NCI-H146 treated with DMSO at 0.1 percent for 48 hours (cell line): Measurements from ENCODE around the gene SLC5A10.
"Not testable (repeated sequence)": the region's sequence is repeated elsewhere in the genome, so short reads cannot be mapped to it uniquely, and the experiment has no call there.

Experiments used
- DNase-seq: peaks from one replicate; lab custom pipeline; 2025; ENCODE audit not compliant: unreplicated experiment; lab: John Stamatoyannopoulos, UW

SLC5A10 gene

DNA sequence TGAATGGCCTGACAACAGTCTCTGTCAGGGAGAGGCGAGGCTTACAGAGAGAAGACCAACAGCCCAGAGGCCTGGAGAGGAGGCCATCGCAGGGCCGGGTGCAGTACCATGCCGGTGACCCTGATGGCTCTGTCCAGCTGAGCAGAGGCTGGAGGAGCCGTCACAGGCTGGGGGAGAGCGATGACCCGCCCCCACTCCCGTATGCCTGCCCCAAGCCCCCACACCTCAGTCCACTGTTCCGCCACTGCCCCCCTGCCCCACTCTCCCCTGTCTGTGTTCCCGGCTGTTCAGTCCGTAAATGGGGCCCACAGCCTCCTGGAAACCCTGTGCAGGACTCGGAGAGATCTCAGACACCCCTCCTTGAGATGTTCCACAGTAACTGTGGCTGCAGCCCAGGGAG is 65.4 kb downstream of the SLC5A10 start:
- DNase-seq = no peak

GRCh38 chr17:19017804-19018599 is 66.0 kb downstream of the SLC5A10 start:
- no peak for DNase-seq

DNA sequence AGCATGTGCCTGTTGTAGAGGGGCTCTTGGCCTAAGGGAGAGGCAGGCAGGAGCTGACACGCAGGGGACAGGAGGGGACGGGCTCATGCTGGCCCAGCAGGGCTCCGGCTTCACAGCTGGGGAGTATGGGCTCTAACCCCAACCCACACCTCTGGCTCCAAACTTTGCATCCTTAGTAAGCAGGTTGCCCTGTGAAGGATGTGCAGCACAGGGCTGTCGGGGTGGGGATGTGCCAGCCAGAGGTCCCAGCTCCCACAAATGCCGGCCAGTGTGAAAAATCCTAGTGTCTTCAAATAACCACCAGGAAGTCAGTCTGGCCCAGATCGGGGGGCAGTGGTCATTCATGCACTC is 66.6 kb downstream of the SLC5A10 start:
- DNase-seq = no peak

DNA sequence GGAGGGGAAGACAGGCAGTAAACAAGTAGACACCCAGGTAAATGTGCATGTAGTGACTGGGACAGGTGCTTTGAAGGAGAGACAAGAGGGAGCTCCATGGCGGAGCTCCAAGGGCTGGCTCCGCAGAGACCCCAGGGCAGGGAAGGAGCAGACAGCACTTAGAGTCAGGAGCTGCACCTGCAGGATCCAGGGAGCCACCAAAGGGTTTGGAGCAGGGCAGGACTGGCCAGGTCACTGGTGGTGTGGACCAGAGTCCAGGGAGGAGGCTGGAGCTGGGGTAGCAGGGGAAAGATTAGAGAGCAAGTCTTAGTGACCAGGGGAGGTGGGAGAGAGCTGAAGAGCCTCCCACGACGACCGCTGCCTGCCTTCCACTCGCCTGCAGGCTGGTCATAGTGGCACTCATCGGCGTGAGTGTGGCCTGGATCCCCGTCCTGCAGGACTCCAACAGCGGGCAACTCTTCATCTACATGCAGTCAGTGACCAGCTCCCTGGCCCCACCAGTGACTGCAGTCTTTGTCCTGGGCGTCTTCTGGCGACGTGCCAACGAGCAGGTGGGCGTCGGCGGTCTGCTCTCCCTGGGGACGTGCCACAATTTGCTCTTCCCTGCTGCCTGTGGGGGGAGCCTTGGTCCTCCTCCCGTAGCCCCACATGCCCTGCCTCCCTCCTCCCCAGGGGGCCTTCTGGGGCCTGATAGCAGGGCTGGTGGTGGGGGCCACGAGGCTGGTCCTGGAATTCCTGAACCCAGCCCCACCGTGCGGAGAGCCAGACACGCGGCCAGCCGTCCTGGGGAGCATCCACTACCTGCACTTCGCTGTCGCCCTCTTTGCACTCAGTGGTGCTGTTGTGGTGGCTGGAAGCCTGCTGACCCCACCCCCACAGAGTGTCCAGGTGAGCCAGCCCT is 67.3 kb downstream of the SLC5A10 start:
- DNase-seq = no peak

DNA sequence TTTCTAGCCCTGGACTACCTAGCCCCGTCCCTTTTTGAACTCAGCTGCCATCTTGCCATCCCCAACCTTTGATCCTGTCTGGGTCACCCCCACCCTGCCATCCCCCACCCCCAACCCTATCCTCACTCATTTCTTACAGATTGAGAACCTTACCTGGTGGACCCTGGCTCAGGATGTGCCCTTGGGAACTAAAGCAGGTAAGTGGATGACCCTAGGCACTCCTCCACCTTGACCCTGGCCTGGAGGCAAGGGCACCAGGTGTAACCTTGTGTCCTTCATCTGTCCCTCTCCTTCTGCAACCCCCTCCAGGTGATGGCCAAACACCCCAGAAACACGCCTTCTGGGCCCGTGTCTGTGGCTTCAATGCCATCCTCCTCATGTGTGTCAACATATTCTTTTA is 68.1 kb downstream of the SLC5A10 start:
- DNase-seq = no peak

DNA sequence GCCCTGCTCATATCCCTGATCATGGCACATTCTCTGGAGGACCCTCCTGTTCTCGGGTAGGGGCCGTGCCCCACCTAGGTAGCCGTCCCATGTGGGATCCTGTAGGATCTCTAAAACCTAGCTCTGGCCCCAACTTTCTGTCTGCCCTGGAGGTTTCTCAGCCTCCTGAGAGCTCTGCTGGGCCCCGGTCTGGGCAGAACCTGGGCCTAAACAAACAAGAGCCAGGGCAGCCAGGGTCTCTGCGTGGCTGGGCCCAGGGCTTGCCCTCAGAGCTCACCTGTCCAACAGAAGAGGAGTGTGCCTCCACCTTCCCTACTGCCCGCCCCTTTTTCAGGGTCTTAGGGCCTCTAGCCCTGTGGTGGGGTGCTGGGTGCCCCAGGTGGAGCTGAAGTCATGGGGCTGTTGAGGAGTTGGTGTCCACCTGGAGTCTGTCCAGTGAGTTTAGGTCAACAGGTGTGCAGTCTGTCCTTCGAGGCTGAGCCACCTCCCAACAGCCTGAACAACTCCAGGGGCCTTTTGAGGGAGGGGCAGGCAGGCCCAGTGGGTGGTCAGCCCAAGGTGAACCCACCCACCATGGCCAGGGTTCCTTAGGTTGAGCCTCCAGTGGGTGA is 69.2 kb downstream of the SLC5A10 start:
- DNase-seq = not testable (repeated sequence)

DNA sequence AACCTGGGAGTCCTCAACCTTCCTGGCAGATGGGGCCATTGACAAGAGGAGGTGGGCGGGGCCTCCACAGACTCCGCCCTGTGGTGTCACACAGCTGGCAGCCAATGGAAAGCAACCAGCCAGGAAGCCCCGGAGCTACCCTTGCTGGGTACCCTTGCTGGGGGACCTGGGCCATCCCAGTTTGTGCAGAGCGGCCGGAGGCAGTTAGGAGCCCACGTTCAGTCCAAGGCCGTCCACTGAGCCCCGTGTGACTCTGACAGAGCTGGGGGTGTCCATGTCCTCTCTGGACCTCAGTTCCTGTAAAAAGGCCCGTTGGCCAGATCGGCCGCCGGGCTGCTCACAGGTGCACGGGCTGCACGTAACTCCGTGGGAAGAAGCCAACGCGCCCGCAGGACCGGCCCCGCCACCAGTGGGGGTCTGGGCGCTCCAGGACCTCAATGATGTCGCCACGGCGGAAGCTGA is 69.7 kb downstream of the SLC5A10 start:
- no peak for DNase-seq

DNA sequence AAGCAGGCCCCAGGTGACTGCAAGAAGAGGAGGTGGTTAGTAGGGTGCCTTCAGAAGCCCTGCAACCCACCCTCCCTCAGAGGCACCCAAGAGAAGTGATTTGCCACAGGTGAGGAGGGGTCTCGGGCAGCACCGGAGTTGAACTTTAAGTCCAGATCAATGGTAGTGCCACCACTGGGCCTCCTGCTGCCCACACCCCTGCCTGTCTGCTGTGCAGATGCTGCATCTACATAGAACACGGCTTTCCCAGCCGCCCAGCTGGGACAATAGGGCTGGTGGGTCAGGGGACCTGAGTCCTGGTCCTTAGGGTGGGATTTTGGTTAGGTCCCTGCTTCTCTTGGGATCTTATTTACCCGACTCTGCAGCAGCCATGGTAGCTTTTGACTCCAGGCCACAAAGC is 70.2 kb downstream of the SLC5A10 start:
- DNase-seq = no peak

DNA sequence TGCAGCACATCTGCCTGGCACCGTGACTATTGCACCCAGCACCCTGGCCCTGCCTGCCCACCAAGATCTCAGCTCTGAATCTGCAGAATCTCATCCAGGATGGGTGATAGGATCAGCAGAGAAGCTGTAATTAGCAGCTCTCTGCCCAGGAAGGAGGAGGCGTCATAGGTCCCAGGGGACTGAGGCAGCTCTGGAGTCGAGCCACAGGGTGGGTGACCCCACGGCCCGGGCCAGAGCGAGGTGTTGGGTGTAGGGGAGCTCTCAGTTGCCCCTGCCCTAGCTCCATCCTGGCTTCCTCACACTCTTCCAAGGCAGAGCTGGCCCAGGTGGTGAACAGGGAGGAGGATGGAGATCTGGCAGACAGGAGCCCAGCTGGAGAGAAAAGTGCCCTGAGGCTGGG is 70.8 kb downstream of the SLC5A10 start:
- DNase-seq = no peak

DNA sequence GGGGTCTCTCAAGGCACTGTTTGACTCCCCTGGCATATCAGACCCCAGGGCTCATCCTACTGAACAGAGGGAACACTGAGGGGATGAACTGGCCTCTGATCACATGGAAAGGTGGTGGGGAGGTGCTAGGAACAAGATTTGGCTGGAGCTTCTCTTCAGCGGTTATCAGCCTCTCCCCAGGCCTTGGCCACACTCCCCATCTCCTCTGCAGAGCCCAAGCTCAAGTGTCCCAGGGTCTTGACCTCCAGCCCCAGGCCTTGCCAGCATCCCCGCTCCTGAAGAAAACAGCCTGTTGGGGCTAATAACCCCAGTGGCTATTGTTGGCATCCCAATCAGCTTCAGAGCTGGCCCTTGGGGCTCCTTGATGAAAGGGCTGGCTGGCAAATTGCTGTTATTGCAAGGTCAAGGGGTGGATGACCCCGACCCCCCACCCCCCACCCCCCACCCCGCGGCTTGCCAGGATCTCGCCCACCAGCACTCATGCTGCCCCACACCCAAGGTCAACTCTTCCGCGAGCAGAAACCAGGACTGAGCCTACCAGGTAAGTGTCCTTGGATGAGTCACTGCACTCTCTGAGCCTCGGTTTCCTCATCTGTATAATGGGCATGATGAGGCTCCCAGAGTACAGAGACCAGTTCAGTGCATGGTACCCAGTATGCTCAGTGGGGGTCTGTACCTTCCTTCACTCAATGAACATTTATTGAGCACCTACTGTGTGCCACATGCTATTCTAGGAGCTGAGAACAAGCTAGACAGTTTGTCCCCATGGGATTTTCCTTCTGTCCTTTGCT is 71.4 kb downstream of the SLC5A10 start:
- DNase-seq = no peak

- no peak for DNase-seq
Observed at GRCh38 chr17:19024101-19025078, 72.4 kb downstream of the SLC5A10 start.

DNA sequence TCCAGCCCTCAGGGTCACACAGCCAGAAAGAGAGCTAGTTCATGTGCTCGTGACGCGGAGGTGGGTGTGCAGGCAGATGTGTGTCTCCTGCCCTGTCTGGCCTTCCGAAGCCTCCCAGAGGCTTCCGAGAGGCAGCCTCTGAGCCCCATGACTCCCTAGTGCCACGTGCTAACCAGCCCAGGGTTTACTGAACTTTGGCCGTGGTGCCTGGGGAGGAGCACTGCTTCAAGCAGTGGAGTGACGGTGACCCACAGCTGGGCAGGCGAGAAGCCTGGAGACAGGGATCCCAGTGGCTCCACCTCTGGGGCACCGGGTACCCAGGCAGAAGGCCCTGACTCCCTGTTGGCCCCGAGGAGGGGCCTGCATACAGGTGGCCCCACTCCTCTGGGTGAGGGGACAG is 76.7 kb downstream of the SLC5A10 start:
- DNase-seq = not testable (repeated sequence)

GRCh38 chr17:19029740-19030139 is 77.8 kb downstream of the SLC5A10 start:
- not testable (repeated sequence) for DNase-seq

DNA sequence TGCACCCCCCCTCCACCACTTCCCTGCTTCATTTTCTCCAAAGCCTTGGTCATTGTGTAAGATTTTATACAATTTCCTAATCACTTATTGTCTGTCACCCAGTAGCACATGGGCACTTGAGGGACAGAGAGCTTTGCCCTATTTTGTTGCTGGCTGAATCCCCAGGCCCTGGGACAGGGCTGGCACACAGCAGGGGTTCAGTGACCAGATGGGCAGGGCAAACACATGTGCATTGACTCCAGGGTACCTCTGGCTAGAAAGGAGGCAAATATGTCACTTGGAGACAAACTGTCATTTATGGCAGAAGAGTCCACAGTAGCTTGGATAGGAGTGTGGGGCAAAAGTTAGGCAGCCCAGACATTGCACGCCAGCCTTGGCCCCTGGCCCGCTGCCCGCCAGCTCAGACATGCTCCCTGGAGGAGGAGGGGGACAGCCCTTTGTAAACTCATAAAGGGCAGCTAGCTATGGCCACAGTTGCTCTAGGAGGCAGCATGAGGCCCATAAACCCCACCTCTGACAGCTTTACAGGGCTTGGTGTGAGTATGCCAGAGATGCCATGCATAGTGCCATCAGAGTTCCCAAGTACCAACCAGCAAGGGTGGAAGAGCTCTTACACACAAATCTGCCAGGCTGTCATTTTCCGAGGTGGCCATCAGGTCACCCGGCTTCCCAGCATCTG is 78.9 kb downstream of the SLC5A10 start:
- DNase-seq = not testable (repeated sequence)

GRCh38 chr17:19031729-19032128 is 79.8 kb downstream of the SLC5A10 start:
- not testable (repeated sequence) for DNase-seq

DNA sequence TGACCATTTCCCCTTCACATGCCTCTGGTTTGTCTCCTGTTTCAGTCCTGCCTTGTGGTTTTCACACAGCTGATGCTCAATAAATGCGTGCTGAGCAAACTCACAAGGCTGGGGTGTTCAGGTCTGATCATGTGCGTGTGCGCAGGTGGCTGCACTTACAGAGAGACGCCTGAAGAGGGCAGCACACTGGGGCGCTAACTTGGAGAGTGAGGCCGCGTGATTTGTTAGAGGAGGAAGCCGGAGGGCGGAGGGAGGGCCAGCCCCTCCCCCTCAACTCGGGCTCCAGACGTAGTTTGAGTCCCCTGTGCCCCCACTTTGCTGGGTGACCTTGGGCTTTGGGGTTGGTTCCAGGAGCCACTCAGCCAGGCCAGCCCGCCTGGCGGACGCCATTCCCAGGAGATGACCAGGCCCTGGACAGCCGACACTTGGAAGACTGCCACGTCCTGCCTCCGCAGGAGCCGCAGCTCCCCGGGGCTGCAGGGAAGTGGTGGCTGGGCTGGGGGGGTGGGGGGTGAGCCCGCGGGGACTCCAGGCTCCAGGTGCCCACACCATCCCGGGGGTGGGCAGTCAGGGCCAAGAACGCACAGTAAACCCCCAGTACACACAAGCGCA is 80.5 kb downstream of the SLC5A10 start:
- DNase-seq = not testable (repeated sequence)

GRCh38 chr17:19036186-19036585 is 84.2 kb downstream of the SLC5A10 start:
- DNase-seq = not testable (repeated sequence)

DNA sequence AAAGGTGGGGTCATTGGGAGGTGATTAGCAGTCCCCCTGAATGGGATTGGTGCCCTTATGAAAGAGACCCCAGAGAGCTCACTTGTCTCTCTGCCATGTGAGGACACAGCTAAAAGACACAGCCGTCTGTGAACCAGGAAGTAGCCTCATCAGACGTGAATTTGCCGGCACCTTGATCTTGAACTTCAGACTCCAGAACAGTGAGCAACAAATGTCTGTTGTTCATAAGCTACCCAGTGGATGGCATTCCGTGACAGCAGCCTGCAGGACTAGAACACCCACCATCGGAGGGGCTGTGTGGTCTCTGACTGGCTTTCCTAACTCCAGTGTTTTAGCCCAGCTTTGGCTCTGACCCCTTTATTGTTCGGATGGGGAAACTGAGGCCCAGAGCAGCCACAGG is 85.6 kb downstream of the SLC5A10 start:
- DNase-seq = not testable (repeated sequence)

DNA sequence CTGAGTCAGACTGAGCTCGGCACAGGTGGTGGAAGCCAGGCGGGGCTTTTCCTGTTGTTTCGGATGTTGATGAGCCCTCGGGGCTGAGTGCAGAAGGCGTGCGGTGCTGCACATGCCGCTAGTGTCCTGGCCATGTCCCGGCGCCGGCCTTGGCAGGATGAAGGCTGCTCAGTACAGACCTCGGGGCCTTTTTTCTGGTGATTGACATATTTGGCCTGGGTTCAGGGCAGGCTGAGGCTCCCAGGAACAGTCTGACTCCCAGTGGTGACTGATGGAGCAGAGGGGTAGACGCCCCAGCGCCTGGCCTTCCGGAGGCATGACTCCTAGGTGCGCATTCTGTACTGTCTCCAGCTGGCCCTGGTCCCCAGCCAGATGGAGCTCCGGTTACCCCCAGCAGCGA is 86.0 kb downstream of the SLC5A10 start:
- not testable (repeated sequence) for DNase-seq
